GM18868 (cell line): ENCODE measurements around the gene LRBA.
"Not testable (repeated sequence)": the region's sequence is repeated elsewhere in the genome, so short reads cannot be mapped to it uniquely, and the experiment has no call there.

Experiments
- ATAC-seq: cut with Tn5 transposase; IDR thresholded peaks from one replicate; pipeline ENCODE4 v1.9.1; 2021; ENCODE audit warnings: mild to moderate bottlenecking, moderate library complexity; ENCODE audit not compliant: unreplicated experiment

Gene LRBA

DNA sequence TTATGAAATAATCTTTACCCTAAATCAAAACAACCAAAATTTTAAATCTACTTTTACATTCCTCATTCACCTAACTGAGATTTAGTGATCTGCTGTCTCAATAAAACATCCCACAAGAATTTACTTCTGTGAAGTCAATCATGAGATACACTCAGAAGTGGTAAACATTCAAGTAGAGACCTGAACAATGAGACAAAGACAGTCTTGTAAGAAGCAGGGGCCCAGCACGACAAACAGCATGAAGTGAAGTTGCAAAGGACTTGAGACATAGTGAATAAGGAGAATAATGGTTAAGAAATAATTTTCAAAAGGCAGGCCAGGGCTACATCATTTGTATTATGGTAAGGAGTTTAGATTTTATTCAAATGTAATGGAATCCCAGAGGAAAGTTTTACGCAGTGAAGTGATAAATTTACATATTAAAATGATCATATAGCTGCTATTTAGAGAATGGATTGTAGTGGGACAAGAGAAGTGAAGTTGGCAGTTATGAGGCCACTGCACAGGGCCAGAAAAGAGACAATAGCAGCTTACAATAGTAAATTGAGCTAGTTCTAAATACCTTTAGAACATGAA is 331.2 kb downstream of the LRBA start:
- no peak for ATAC-seq

DNA sequence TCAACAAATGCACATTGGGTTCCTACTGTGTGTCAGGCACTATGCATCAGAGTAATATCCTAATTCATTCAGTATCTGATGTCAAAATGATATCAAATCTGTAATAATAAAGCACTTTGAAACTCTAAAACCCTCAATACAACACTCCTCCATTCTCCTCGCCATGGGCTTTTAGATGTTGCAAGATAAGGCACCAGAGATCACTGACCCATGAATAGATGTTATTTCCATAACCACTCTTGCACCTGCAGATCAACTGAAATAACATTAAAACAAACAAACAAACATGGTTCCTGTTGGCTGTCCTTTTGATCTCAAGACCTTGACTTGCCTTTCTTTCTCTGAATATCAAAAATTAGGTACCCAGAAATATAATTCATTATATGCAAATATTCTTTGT is 333.0 kb downstream of the LRBA start:
- no peak for ATAC-seq

DNA sequence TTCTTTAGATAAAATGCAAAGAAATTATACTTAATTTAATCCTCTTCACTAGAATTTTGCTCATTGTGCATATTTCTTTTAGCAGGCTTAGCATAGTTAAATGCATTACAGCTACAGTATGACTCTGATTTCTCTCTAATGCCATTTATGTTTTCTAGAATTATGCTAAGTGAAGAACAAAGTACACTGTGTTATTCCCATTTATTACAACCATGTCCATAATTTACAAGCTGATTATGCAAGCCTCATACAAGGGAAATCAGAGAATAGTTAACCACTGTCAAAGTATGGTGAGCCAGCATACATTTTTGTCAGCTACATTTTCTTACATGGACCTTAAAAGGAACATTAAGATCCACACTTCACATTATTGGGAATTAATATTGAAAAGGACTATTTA is 334.0 kb downstream of the LRBA start:
- no peak for ATAC-seq

DNA sequence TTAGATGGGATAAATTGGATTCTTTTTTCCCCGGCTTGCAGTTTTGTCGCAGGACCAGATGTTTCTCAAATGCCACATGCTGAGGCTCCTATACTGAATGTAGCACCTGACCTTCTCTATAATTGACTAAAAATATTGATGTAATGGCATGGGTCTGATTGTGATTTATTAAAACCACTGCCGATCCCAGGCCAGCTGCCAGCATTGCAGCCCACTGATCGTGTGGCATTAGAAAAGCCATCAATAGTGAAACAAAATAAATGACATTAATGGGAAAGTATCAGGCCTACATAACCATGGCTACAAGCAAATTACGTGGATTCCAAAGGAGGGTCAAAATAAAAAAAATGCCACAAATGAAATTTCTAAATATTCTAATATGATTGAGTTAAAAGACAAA is 334.4 kb downstream of the LRBA start:
- no peak for ATAC-seq

DNA sequence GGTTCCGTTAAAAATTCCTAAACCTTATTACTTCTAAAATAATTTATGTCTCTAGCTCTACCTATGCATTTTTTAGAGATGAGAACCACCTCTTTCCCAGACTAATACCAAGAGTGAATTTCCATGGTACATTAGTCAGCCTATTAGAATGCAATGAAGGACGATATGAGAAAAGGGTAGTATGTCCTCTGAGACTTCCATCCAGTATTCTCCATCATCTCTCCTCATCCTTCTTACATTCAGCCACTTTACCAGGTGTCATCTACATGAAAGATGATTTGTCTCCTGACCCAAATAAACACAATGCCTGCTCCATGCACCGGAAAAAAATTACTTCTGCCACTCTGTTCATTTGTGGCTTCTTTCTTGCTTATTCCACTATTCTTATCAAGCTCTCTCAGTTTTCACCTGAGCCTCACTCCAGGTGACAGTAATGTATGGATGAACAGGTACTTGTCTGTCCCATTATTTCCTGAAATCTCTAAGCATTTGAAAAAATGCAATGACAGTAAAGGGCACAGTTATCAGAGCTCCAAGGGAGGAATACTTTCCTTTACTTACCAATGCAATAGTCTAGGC is 335.2 kb downstream of the LRBA start:
- no peak for ATAC-seq

DNA sequence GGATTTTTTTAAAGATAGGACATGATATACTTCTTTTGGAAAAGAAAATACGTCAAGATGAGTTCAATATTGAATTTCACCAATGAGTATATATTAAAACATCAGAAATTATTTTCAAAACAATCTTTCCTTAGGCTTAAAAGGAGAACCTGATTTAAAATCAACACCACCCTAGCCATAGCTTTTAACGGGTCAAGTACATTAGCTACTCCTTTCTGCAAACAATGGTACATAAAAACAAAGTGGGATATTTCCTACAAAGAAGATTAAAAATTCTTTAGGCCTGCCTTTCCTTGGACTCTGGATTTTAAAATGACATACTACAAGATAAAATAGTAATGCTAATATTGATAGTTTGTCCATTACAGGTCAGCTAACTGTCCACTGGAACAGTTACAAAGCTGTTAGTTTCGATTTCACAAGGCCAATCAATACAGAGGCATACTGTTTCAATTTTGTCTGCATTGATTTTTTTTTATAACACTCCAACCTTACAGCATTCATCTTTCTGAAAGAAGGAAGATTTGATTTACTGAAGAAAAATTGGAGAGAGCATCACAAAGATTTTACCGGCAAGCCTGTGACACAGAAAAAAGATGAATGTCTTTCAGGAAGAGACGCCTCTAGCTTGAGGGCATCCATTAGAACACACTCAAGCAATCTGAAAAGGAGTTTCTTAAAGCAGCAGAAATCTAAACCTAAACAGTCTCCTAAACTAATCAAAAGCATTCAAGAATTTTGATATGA is 335.9 kb downstream of the LRBA start:
- ATAC-seq: no peak

DNA sequence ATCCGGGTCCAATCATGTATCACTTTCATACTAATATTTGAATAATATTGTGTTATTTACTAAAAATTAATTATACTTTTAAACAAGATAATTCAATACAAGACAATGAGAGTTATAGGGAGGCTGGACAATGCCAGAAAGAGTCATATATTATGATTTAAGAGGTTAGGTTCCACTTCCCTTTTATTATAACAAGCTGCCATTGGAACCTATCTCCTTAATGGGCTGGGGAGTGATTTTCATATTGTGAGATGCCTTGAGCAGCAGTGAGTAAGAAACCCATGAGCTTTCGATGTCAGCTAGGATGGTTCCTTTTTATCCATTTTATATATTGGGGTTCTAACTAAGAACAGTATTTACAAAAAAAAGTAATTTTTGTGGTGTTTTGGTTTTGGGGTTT is 341.3 kb downstream of the LRBA start:
- ATAC-seq: peak; percentile 53

DNA sequence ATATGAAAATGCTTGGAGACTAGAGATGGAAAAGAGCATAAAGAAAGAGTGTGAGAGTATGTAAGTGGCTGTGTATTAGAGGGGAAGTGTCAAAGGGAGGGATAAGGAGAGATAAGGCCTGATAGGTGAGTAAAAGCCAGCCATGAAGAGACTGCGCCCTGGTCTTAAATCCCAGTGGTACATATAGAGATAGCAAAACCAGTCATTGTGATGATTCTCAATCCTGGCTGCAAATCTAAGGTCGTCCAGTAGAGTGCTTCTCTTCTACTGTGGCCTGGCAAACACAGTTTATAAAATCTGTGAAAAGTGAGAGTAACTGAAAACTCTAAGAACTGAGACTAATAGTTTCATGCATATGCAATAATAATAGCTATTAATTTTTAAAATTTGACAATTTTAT is 346.3 kb downstream of the LRBA start:
- ATAC-seq: no peak

DNA sequence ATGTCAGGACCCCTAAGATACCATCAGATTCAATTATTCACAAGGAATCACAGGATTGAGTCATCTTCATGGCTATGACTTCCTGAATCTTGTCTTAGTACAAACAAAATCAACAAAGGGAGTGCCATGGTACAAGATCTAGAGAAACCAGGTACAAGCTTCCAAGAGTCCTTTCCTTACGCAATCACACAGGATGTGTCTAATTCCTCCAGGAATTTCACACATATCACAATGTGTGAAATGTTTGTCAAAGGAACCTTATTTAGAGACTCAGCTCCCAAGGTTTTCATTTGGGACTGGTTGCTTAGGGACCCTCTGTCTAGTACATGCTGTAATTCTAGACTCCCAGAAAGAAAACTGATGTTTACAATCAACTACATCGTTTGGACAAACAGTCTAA is 350.1 kb downstream of the LRBA start:
- no peak for ATAC-seq

DNA sequence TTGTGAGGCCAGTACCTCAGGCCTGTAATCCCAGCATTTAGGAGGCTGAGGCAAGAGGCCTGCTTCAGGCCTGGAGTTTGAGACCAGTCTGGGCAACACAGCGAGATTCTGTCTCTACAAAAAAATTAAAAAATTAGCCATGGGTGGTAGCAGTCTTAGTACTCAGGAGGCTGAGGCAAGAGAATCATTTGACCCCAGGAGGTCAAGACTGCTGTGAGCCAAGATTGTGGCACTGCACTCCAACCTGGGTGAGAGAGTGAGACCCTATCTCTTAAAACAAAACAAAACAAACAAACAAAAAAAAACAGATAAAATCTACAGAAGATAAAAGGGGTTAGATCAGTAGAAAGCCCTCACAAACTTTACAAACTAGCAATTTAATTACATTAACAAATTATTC is 352.4 kb downstream of the LRBA start:
- no peak for ATAC-seq

DNA sequence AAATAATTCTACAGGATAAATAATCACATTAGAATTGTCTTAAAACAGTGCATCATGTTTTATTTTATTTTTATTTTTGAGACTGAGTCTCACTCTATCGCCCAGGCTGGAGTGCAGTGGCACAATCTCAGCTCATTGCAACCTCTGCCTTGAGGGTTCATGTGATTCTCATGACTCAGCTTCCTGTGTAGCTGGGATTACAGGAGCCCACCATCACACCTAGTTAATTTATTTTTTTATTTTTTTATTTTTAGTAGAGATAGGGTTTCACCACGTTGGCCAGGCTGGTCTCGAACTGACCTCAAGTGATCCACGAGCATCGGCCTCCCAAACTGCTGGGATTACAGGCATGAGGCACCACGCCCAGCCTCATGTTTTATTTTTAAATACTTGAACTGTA is 353.5 kb downstream of the LRBA start:
- ATAC-seq: not testable (repeated sequence)

DNA sequence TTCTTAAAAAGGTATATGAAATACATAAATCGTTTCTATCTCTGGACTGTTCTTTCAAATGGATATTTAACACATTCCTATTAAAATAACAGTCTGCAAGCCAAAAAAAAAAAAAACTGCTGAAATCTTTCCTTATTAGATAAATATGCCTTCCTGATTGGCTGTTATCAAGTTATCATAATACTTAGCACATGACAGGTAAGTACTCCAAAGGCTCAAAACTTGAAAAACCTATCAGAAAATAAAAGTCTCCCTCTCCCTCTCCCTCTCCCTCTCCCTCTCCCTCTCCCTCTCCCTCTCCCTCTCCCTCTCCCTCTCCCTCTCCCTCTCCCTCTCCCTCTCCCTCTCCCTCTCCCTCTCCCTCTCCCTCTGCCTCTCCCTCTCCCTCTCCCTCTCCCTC is 356.8 kb downstream of the LRBA start:
- not testable (repeated sequence) for ATAC-seq

DNA sequence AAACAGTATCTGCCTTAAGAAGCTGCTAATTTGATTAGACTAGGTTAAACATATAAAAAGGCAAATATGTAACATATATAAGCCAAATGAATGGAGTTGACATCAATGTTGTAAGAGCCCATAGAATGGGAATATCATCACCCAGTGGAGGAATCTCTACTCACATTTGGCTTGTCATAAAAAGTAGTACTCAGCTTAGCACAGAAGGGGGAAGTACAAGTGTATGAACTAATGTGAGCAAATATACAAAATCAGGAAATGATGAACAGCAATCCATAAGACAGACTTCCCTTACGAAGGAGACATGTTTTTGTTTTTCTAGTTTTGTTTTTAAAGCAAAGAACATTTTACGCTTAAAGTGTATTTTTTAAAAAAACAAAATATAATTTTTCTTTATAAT is 358.2 kb downstream of the LRBA start:
- no peak for ATAC-seq

DNA sequence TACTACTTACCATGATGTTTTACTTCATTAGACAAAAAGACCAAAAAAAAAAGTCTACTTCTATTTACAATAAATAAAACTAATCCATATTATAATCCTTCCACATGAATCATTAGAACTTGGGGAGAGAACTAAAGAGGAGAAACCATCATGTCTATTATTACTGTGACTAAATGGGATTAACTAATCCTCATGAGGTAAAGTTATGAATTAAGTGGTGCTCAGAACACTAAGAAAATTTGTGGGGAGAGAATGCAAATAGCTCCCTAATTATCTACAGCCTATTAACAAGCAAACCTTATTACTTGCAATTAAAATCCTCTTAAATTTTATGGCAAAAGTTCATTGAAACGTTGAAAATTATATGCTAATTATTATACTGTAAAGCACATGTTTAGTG is 364.3 kb downstream of the LRBA start:
- ATAC-seq: no peak

DNA sequence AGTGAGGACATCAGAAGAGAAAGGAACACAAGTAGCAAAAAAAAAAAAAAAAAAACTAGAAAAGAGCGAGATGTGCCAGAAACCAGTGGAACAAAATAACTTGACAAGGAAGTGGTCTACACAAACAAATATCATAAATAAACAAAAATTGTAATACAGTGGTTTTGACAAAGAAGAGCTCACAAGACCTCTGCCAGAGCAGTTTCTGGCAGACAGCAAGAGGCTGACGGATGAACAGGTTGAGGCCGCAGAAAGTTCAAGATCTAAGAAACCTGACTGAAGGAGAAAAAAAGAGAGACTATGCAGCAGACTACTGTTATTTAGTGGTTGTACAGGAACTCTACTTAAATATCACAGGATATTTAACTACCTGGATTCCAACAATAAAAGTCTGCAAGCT is 367.0 kb downstream of the LRBA start:
- no peak for ATAC-seq

DNA sequence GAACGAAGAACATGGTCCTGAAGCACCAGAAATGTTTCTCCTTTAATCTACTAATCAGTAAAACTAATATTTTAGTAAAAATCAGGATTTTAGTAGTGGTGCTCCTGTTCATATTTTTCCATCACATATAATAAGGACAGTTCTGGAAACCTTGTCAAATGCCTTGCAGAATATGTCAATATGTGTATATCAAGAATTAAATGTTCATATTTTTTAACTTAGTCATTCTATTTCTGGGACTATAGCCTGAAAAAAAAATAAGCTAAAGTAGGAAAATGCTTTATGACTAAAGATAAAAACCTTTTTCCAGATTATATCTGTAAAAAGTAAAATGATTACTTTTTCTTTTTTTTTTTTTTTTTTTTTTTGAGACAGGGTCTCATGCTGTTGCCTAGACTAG is 368.1 kb downstream of the LRBA start:
- no peak for ATAC-seq

DNA sequence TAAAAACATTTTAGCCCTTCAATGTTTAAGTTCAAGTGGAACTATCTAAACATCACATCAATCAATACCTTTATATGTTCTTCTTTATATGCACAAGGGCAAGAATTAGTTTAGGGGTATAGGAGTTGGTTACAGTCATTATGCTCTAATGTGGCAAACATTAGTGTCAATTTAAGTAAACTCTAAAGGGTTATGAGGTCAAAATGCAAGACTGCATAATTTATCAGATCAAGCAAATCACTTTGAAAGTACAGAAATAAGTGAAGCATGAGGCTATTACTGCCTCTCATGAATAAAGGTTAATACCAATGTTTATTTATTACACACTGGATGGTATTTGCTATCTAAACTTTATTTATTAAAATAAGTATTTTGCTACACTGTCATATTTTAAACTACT is 373.5 kb downstream of the LRBA start:
- no peak for ATAC-seq

DNA sequence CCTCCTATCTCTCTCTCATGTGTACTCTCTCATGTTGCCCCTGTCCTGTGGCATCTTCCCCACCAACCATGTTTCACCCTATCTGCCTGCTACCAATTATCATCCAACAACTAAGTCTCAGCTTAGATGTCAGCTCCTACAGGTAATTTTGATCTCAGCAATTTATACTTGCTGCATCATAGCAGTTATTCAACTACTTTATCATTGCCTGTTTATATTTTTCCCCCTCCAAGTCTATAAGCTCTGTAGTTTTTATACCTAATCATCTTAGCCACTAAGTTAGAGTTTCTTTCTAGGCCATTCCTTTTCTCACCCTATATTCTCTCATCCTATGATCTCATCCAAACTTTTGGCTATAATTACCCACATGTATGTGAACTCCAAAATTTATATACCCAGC is 382.4 kb downstream of the LRBA start:
- no peak for ATAC-seq

DNA sequence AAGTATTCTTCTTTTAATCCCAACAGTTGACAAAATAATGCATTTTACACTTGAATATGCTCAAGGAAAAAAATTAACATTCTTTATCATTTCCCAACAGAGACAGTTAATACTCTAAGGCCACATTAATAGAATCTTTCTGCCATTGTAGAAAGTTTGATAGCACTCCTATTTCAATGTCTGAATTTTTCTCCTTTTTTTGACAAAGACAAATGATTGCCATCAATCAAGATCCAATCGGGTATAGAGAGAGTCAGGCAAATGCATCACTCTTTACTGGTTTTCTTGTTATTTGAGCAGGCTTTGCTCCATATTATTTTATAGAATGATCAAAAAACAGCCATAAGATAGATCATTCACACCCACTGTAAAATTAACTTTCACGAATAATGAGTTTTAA is 387.0 kb downstream of the LRBA start:
- no peak for ATAC-seq

DNA sequence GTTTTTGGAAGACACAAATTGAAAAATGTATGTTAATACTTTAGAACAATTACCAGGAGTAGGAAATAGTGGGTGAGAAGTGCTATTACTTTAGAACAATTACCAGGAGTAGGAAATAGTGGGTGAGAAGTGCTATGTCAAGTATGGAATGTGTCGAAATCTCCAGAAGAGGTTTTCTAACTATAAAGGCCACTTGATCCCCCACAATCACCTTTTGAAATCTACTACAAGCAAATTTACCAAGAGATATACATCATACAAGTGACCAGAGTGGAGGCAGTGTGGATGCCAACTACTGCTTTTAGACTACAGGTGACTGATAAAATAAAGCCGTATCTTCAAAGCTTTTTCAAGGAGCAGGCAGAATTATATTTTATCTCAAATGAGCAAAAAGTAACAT is 390.1 kb downstream of the LRBA start:
- no peak for ATAC-seq

DNA sequence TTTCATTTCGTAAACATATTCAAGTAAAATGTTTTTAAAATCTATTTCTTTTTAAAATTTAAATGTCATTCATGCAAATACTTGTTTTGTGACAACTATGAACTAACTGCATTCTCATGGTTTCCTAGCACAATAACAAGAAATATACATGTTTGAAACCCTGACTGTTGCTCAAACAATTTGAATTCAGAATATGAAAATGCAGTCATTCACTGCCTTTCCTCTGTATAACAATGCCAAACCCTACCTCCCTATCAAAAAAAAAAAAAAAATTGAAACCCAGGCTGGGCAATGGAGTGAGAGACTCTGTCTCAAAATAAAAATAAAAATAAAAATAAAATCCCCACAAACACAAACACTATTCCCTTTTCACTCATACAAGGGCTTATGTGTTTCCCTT is 391.0 kb downstream of the LRBA start:
- no peak for ATAC-seq

DNA sequence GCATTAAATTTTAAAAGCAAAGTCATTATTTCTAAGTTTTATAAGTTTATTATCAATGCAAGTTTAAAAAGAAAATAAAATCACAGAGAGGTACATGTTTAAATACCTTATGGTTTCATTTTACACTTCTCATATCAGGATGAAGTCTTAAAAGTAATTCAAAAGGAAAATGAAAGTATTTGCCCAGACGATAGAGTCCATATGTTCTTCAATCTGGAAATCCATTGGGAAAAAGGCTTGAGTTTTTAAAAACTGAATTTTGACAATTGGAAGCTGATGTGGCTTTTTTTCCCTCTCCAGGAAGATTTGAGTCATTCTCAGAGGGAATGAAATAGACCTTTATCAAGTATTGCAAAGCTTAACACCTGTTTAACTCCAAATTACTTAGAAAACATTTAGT is 396.0 kb downstream of the LRBA start:
- ATAC-seq: peak; percentile 45

DNA sequence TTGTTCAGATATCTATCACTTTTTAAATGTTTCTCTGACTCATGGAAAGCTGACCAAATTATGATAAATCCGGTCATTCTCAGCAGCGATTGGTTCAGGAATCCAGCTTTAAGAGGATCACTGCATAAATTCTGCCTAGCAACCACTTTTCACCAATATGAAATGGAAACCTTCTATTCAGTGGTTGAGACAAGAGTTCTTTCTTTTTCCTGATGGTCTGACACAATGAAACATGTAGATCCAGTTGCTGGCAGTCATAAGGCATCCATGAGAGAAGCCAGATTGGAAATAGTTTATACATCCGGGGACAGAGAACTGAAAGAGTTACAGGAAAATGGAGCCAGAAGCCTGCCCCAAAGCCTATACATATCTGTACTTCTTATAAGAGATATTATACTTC is 406.0 kb downstream of the LRBA start:
- no peak for ATAC-seq
